Keratinocyte (primary cell): ENCODE measurements around the gene MTMR10. TPM values are rescaled to one million over a fixed set of nuclear protein-coding genes. Genes with fewer than 3 reads are reported as not detected.

ENCODE experiments used
- DNase-seq: peaks from one replicate; pipeline ENCODE4 v3.0.0-alpha.2; 2011; ENCODE audit warnings: low read depth, missing footprints, low spot score
- FAIRE-seq: peaks from 2 replicates; lab custom pipeline; 2011; peaks lifted over from hg19 to GRCh38; lab: Jason Lieb, UNC
- H2AFZ ChIP-seq: 2 replicates; pipeline ENCODE4 v1.6.0; 2012; ENCODE audit warnings: low read length, control low read depth, inconsistent platforms; ENCODE audit not compliant: control insufficient read depth
- H3K27ac ChIP-seq: 2 replicates; pipeline ENCODE4 v1.5.1; 2011; ENCODE audit warnings: low read length; ENCODE audit not compliant: control insufficient read depth, insufficient read depth
- H3K27me3 ChIP-seq: 3 replicates; pipeline ENCODE4 v1.6.0; 2011; ENCODE audit warnings: low read length; ENCODE audit not compliant: control insufficient read depth, insufficient read depth; ENCODE audit errors: extremely low read depth
- H3K36me3 ChIP-seq, 2 experiments: 2 replicates in 1 of 2; 3 replicates in 1 of 2; pipeline ENCODE4 v1.5.1; 2011; ENCODE audit warnings: low read length in 2 of 2, mild to moderate bottlenecking in 1 of 2; ENCODE audit not compliant: control insufficient read depth in 2 of 2, insufficient read depth in 2 of 2; ENCODE audit errors: extremely low read depth in 1 of 2
- H3K4me1 ChIP-seq: 3 replicates; pipeline ENCODE4 v1.5.1; 2011; ENCODE audit warnings: low read length; ENCODE audit not compliant: control insufficient read depth, insufficient read depth; ENCODE audit errors: extremely low read depth
- H3K4me2 ChIP-seq: 3 replicates; pipeline ENCODE4 v1.6.0; 2011; ENCODE audit warnings: low read depth, low read length; ENCODE audit not compliant: control insufficient read depth, insufficient read depth; ENCODE audit errors: extremely low read depth
- H3K4me3 ChIP-seq, 3 experiments: fragments of 200-600 bp in 1 of 3; sonication (generic) in 1 of 3; 2 replicates in 2 of 3; 3 replicates in 1 of 3; pipeline ENCODE4 v1.5.1; 2011 to 2016; ENCODE audit warnings: low read length in 3 of 3, mild to moderate bottlenecking in 3 of 3, control low read depth in 2 of 3, inconsistent platforms in 1 of 3, low read depth in 1 of 3, mixed read lengths in 1 of 3, mixed run types in 1 of 3, moderate library complexity in 1 of 3; ENCODE audit not compliant: control insufficient read depth in 2 of 3, insufficient read depth in 2 of 3; ENCODE audit errors: extremely low read depth in 1 of 3
- H3K79me2 ChIP-seq: 2 replicates; pipeline ENCODE4 v1.6.0; 2012; ENCODE audit warnings: low read length; ENCODE audit not compliant: control insufficient read depth, insufficient read depth
- H3K9ac ChIP-seq: 3 replicates; pipeline ENCODE4 v1.6.0; 2011; ENCODE audit warnings: low read length; ENCODE audit not compliant: control insufficient read depth, insufficient read depth; ENCODE audit errors: extremely low read depth
- H3K9me1 ChIP-seq: 3 replicates; pipeline ENCODE4 v1.6.0; 2011; ENCODE audit warnings: low read length; ENCODE audit not compliant: control insufficient read depth, insufficient read depth; ENCODE audit errors: extremely low read depth
- H3K9me3 ChIP-seq: 2 replicates; pipeline ENCODE4 v1.5.1; 2012; ENCODE audit warnings: low read depth, low read length; ENCODE audit not compliant: control insufficient read depth
- H4K20me1 ChIP-seq: 3 replicates; pipeline ENCODE4 v1.6.0; 2011; ENCODE audit warnings: low read length; ENCODE audit not compliant: control insufficient read depth, insufficient read depth; ENCODE audit errors: extremely low read depth
- EZH2 ChIP-seq: IDR thresholded peaks from one replicate; pipeline ENCODE4 v1.6.1; 2012; ENCODE audit warnings: inconsistent platforms, mild to moderate bottlenecking, low read length, moderate library complexity
- dilution Hi-C: fragments of 300-500 bp; cut with MboI; formaldehyde crosslinking; loops from one replicate; pipeline ENCODE4 v1.7.0; 2020; ENCODE audit warnings: low sequenced_read_pairs; ENCODE audit not compliant: extremely low pct_ligation_motif_present
- polyA plus RNA-seq, 5 experiments: library from polyadenylated mRNA; depleted of rRNA in 3 of 5; stranded (reverse) in 3 of 5; stranded (forward) in 1 of 5; unstranded in 1 of 5; fragments of >200 nt; gene quantifications; 1 replicate in 1 of 5; 2 replicates in 3 of 5; 3 replicates in 1 of 5; pipeline versions ENCODE4 v1.2.1 to v1.2.3, GENCODE V29; 2011 to 2012; ENCODE audit warnings: missing spikeins in 2 of 5, low read depth in 1 of 5, low replicate concordance in 1 of 5
- TF ChIP-seq, protein P1 (sequence below), 3 experiments: IDR thresholded peaks in 1 of 3; conservative IDR thresholded peaks in 1 of 3; optimal IDR thresholded peaks in 1 of 3; 2 replicates in 2 of 3; 3 replicates in 1 of 3; pipeline versions ENCODE3 to v1.5.1; 2011; ENCODE audit warnings: low read length in 3 of 3, mild to moderate bottlenecking in 3 of 3, moderate library complexity in 2 of 3, control low read depth in 1 of 3, inconsistent platforms in 1 of 3; ENCODE audit not compliant: insufficient read depth in 2 of 3; ENCODE audit errors: extremely low read depth in 1 of 3

The MTMR10 gene
- polyA plus RNA-seq, 1 donor (not counting 4 experiments of a cell fraction or from before 2014, with no cell fraction given): 15.5 TPM

DNA sequence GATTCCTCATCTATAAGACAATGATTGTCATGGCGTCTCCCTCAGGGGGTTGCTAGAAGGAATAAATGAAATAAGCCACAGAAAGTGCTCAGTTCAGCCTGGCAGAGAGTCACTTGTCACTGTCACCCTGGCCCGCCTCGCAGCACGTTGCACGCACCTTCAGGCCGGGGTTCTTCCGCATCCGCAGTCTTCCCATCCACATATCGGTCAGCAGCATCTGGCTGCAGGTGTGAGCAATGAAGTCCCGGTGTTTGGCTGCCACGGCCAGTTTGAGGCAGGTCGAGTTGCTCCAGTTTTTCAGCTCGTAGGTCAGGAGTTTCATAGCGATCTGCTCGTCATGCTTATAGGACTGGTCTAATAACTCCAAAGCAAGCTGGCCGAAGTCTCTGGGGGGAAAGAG, 48.5 kb upstream of the MTMR10 start:
- no peak for TF ChIP-seq EZH2
- TF ChIP-seq, protein P1, sequence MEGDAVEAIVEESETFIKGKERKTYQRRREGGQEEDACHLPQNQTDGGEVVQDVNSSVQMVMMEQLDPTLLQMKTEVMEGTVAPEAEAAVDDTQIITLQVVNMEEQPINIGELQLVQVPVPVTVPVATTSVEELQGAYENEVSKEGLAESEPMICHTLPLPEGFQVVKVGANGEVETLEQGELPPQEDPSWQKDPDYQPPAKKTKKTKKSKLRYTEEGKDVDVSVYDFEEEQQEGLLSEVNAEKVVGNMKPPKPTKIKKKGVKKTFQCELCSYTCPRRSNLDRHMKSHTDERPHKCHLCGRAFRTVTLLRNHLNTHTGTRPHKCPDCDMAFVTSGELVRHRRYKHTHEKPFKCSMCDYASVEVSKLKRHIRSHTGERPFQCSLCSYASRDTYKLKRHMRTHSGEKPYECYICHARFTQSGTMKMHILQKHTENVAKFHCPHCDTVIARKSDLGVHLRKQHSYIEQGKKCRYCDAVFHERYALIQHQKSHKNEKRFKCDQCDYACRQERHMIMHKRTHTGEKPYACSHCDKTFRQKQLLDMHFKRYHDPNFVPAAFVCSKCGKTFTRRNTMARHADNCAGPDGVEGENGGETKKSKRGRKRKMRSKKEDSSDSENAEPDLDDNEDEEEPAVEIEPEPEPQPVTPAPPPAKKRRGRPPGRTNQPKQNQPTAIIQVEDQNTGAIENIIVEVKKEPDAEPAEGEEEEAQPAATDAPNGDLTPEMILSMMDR (optimal IDR thresholded peaks at IDR 0.05 in 1 of 3, IDR thresholded peaks at IDR 0.05 in 1 of 3, conservative IDR thresholded peaks at IDR 0.05 in 1 of 3; ENCODE audit: extremely low read depth in 1 of 3, insufficient read depth in 2 of 3, low read length in 3 of 3): no peak

DNA sequence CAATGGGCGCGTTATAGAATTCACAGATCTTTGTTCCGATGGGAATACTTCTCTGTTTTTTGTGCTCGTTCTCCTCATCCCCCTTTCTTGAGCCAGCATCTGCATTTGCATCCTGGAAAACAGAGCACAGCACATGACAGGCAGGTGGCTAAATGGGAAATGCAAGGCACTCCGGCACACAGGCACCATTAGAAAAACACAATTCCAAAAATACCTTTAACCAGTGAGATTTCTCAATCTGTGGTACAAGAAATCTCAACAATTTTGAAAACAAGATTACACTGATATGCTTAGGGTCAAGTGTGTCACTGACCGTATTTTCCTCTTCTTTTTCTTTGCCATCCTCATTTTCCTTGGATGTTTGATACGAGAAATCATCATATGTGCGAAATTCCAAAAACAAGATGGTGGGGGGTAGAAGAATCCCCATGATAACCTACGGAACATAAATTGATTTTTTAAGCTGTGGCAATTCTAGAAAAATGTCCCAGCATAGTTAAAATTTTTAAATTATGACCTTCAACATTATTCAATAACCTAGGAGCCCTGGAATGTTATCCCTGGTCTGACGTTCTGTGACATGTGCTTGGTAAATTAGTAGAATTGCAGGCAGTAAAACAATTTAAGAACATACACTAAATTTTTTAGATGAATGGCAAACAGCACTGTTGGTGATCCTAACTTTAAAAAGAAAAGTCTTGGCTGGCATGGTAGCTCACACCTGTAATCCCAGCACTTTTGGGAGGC, 46.5 kb upstream of the MTMR10 start:
- no peaks in the 10 kb centered on the region for H3K9me1 ChIP-seq
- DNase-seq (no peak), FAIRE-seq (no peak)
- no peak overlapping the region for H3K4me2 ChIP-seq
- H3K9ac ChIP-seq: no peak overlapping the region
- H3K27me3 ChIP-seq: no peaks in the 10 kb centered on the region
- TF ChIP-seq, protein P1 (optimal IDR thresholded peaks at IDR 0.05 in 1 of 3, IDR thresholded peaks at IDR 0.05 in 1 of 3, conservative IDR thresholded peaks at IDR 0.05 in 1 of 3; ENCODE audit: extremely low read depth in 1 of 3, insufficient read depth in 2 of 3, low read length in 3 of 3): no peak
- TF ChIP-seq EZH2: no peak
- no peaks in the 10 kb centered on the region for H3K79me2 ChIP-seq
- no peak overlapping the region for H3K4me3 ChIP-seq
- dilution Hi-C loops: no loop called here
- no peaks in the 10 kb centered on the region for H3K36me3 ChIP-seq
- H3K4me1 ChIP-seq: no peaks in the 10 kb centered on the region
- H4K20me1 ChIP-seq: no peaks in the 10 kb centered on the region
- H3K9me3 ChIP-seq: no peaks in the 10 kb centered on the region
- no peak overlapping the region for H3K27ac ChIP-seq
- H2AFZ ChIP-seq: no peak overlapping the region

More for the DNA sequence above, 48.5 kb upstream of the MTMR10 start:
- H3K9ac ChIP-seq: no peak overlapping the region
- dilution Hi-C loops: no loop called here
- FAIRE-seq (no peak), DNase-seq (no peak)
- H2AFZ ChIP-seq: no peak overlapping the region
- H3K9me1 ChIP-seq: no peaks in the 10 kb centered on the region
- no peaks in the 10 kb centered on the region for H4K20me1 ChIP-seq
- no peaks in the 10 kb centered on the region for H3K9me3 ChIP-seq
- no peaks in the 10 kb centered on the region for H3K4me1 ChIP-seq
- H3K79me2 ChIP-seq: no peaks in the 10 kb centered on the region
- no peaks in the 10 kb centered on the region for H3K36me3 ChIP-seq
- no peak overlapping the region for H3K4me3 ChIP-seq
- no peak overlapping the region for H3K4me2 ChIP-seq
- H3K27ac ChIP-seq: no peak overlapping the region
- H3K27me3 ChIP-seq: no peaks in the 10 kb centered on the region
